Measurements from ENCODE around the gene SPECC1L.

GRCh38 chr22:24467340-24467739, 196.7 kb downstream of the SPECC1L start:
- TF ChIP-seq CTCF (IDR thresholded peaks at IDR 0.05) (no peak), POLR2AphosphoS5 (IDR thresholded peaks at IDR 0.05) (no peak), POLR2A (IDR thresholded peaks at IDR 0.05) (no peak)
